Parathyroid adenoma (tissue), 2 donors: ENCODE results near the gene UBASH3A.

ENCODE experiments used
- H2AFZ ChIP-seq: fragments of 300-600 bp; sonication (generic); one replicate; pipeline ENCODE4 v1.7.0; 2017; ENCODE audit warnings: antibody characterized with exemption, mild to moderate bottlenecking
- H3K27ac ChIP-seq: fragments of 300-600 bp; sonication (generic); one replicate; pipeline ENCODE4 v1.7.0; 2017
- H3K27me3 ChIP-seq: fragments of 300-600 bp; sonication (generic); one replicate; pipeline ENCODE4 v1.7.0; 2017; ENCODE audit warnings: low read length; ENCODE audit not compliant: control insufficient read depth, insufficient read depth
- H3K36me3 ChIP-seq: fragments of 300-600 bp; sonication (generic); one replicate; pipeline ENCODE4 v1.7.0; 2017; ENCODE audit warnings: low read length; ENCODE audit not compliant: control insufficient read depth, insufficient read depth
- H3K4me1 ChIP-seq: fragments of 300-600 bp; sonication (generic); one replicate; pipeline ENCODE4 v1.7.0; 2017; ENCODE audit warnings: control low read depth
- H3K4me2 ChIP-seq: fragments of 300-600 bp; sonication (generic); one replicate; pipeline ENCODE4 v1.7.0; 2017; ENCODE audit warnings: low read length
- H3K4me3 ChIP-seq: fragments of 300-600 bp; sonication (generic); one replicate; pipeline ENCODE4 v1.7.0; 2017; ENCODE audit warnings: low read depth, low read length
- H3K79me2 ChIP-seq: fragments of 300-600 bp; sonication (generic); one replicate; pipeline ENCODE4 v1.7.0; 2017; ENCODE audit warnings: control low read depth
- H3K9ac ChIP-seq: fragments of 300-600 bp; sonication (generic); one replicate; pipeline ENCODE4 v1.7.0; 2017; ENCODE audit warnings: mild to moderate bottlenecking
- H3K9me3 ChIP-seq: fragments of 300-600 bp; sonication (generic); one replicate; pipeline ENCODE4 v1.7.0; 2017; ENCODE audit warnings: low read length; ENCODE audit not compliant: control insufficient read depth
- TF ChIP-seq, protein P1 (sequence below): fragments of 300-600 bp; sonication (generic); IDR thresholded peaks from one replicate; pipeline ENCODE4 v1.7.0; 2017; ENCODE audit warnings: antibody characterized with exemption, mild to moderate bottlenecking
- donor health status: primary hyperparathyroidism.

The UBASH3A gene

DNA sequence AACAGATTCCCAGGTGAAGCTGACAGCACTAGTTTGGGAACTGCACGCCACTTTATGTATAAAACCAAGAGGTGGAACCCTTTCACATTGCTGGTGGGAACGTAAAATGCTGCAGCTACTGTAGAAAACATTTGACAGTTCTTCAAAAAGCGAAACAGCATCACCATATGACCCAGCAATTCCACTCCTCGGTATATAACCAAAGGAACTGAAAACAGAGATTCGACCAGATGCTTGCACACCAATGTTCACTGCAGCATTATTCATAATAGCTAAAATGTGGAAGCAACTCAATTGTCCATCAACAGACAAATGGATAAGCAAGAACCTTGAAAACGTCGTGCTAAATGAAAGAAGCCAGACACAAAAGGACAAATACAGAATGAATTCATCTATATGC lies 74.8 kb downstream of the UBASH3A start:
- Histone ChIP-seq H3K9me3 (no peaks in the 10 kb centered on the region), H2AFZ (no peak overlapping the region), H3K27me3 (no peaks in the 10 kb centered on the region), H3K9ac (no peak overlapping the region), H3K4me2 (no peak overlapping the region), H3K27ac (no peak overlapping the region), H3K79me2 (no peaks in the 10 kb centered on the region), H3K36me3 (no peaks in the 10 kb centered on the region), H3K4me1 (no peaks in the 10 kb centered on the region), H3K4me3 (no peak overlapping the region)
- TF ChIP-seq, protein P1, sequence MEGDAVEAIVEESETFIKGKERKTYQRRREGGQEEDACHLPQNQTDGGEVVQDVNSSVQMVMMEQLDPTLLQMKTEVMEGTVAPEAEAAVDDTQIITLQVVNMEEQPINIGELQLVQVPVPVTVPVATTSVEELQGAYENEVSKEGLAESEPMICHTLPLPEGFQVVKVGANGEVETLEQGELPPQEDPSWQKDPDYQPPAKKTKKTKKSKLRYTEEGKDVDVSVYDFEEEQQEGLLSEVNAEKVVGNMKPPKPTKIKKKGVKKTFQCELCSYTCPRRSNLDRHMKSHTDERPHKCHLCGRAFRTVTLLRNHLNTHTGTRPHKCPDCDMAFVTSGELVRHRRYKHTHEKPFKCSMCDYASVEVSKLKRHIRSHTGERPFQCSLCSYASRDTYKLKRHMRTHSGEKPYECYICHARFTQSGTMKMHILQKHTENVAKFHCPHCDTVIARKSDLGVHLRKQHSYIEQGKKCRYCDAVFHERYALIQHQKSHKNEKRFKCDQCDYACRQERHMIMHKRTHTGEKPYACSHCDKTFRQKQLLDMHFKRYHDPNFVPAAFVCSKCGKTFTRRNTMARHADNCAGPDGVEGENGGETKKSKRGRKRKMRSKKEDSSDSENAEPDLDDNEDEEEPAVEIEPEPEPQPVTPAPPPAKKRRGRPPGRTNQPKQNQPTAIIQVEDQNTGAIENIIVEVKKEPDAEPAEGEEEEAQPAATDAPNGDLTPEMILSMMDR, result no peak

DNA sequence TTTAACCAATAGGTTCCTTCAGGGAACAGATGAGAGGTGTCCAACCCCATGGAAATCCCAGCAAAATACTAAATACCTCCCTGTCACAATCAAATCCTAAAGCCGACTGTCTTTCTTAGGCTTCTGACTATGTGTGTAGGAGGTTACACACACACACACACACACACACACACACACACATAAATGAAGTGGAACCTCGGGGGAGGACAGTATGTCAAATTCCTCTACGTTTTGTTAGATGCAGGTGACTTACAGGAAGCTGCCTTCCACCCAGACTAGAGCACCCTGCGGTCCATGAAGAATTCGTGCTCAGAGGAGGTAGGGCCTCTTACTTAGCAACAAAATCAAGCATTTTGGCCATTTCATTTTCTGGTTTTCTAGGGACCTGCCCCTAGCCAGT lies 75.9 kb downstream of the UBASH3A start:
- Histone ChIP-seq H3K9me3 (no peaks in the 10 kb centered on the region), H3K4me2 (no peak overlapping the region), H2AFZ (no peak overlapping the region), H3K27me3 (no peaks in the 10 kb centered on the region), H3K36me3 (no peaks in the 10 kb centered on the region), H3K4me3 (no peak overlapping the region), H3K4me1 (no peaks in the 10 kb centered on the region), H3K79me2 (no peaks in the 10 kb centered on the region), H3K27ac (no peak overlapping the region), H3K9ac (no peak overlapping the region)
- TF ChIP-seq, protein P1, result no peak

DNA sequence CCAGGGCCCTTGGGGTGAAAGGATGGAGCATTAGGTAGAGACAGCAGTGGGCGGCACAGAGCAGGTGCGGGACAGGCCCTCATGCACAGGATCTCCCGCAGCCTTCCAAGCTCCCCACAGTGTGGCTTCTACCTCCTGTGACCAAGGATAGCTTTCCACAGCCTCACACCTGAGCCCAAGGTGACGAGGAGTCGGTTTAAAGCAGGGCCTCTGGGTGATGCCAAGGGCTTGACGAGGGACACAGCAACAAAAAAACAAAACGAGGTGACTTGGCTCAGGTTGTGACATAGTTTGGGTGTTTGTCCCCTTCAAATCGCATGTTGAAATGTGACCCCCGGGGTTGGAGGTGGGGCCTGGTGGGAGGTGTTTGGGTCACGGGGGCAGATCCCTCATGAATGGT lies 77.0 kb downstream of the UBASH3A start:
- H3K4me1 ChIP-seq, result no peaks in the 10 kb centered on the region
- no peak overlapping the region for H2AFZ ChIP-seq
- no peak overlapping the region for H3K4me2 ChIP-seq
- H3K79me2 ChIP-seq, result no peaks in the 10 kb centered on the region
- TF ChIP-seq, protein P1, result no peak
- no peaks in the 10 kb centered on the region for H3K36me3 ChIP-seq
- no peak overlapping the region for H3K27ac ChIP-seq
- H3K9ac ChIP-seq, result no peak overlapping the region
- no peaks in the 10 kb centered on the region for H3K27me3 ChIP-seq
- H3K9me3 ChIP-seq, result no peaks in the 10 kb centered on the region
- H3K4me3 ChIP-seq, result no peak overlapping the region

DNA sequence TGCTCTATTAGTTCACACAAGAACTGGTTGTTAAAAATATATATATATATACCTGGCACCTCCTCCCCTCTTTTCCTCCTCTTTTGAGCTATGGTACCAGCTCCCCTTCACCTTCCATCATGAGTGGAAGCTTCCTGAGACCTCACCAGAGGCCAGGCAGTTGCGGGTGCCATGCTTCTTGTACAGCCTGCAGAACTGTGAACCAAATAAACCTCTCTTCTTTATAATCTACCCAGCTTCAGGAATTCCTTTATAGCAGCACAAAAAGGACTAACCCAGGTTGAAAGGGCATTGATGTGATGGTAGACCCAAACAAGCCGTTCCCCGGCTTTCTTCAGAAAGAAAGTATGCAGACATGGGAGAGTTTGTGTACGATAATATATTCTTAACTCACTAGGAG lies 77.5 kb downstream of the UBASH3A start:
- Histone ChIP-seq H3K27me3 (no peaks in the 10 kb centered on the region), H3K4me3 (no peak overlapping the region), H2AFZ (no peak overlapping the region), H3K4me1 (no peaks in the 10 kb centered on the region), H3K36me3 (no peaks in the 10 kb centered on the region), H3K79me2 (no peaks in the 10 kb centered on the region), H3K4me2 (no peak overlapping the region), H3K9me3 (no peaks in the 10 kb centered on the region), H3K9ac (no peak overlapping the region), H3K27ac (no peak overlapping the region)
- TF ChIP-seq, protein P1, result no peak

DNA sequence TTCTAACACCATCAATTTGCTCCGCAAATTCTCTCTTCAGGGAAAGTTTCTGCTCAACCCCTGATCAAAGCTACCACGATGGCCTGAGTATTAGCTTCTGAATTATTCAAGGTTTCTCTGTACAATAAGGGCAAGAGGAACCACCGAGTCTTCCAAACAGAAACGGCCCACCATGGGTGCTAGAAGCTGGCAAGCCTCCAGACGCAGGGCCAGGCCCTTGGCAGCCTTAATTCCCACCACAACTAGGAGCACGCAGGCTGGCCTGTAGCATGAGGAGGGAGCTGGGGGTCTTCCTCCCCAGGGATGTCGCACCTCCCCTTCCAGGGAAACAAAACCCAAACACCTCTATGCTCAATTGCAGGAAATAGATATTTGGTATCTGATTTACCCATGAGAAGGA lies 81.3 kb downstream of the UBASH3A start:
- TF ChIP-seq, protein P1, result no peak
- no peak overlapping the region for H3K4me3 ChIP-seq
- no peaks in the 10 kb centered on the region for H3K27me3 ChIP-seq
- no peaks in the 10 kb centered on the region for H3K9me3 ChIP-seq
- H3K9ac ChIP-seq, result no peak overlapping the region
- H3K79me2 ChIP-seq, result no peaks in the 10 kb centered on the region
- H3K4me2 ChIP-seq, result no peak overlapping the region
- H3K27ac ChIP-seq, result no peak overlapping the region
- peaks cover 3% of the 10 kb centered on the region for H3K4me1 ChIP-seq
- H2AFZ ChIP-seq, result no peak overlapping the region
- H3K36me3 ChIP-seq, result no peaks in the 10 kb centered on the region
